GM12878 (cell line): ENCODE measurements around the gene ARL3. TPM values are rescaled to one million over a fixed set of nuclear protein-coding genes. Genes with fewer than 3 reads are reported as not detected.

ENCODE experiments used
- ATAC-seq: fragments of 200-7000 bp; cut with Tn5 transposase; 3 replicates; pipeline ENCODE4 v1.9.1; 2020; ENCODE audit warnings: mild to moderate bottlenecking, moderate library complexity
- BruUV-seq: library from RNA; stranded (reverse); fragments of 400-500 nt; replicated peaks from 2 replicates; lab custom pipeline; 2021; lab: Mats Ljungman, UMichigan
- CTCF ChIA-PET: fragments of 300-600 bp; sonication (Branson Sonifier 250); formaldehyde crosslinking; extraction: SDS; loops from one replicate; lab custom pipeline; 2021; ENCODE audit warnings: inconsistent platforms; lab: Yijun Ruan, JAX
- POLR2A ChIA-PET: fragments of 350-600 bp; formaldehyde crosslinking; extraction: SDS; loops from one replicate; lab custom pipeline; 2021; ENCODE audit warnings: inconsistent platforms; lab: Charles Lee
- RAD21 ChIA-PET: fragments of 300-600 bp; sonication (Branson Sonifier 250); formaldehyde crosslinking; loops from one replicate; lab custom pipeline; 2023; ENCODE audit warnings: antibody characterized with exemption; ENCODE audit not compliant: unreplicated experiment; lab: Charles Lee
- SMC1A ChIA-PET: fragments of 300-600 bp; sonication (Branson Sonifier 250); formaldehyde crosslinking; loops from one replicate; lab custom pipeline; 2023; ENCODE audit not compliant: unreplicated experiment, uncharacterized antibody; lab: Charles Lee
- DNase-seq: peaks from one replicate; pipeline ENCODE4 v3.0.0-alpha.2; 2011; ENCODE audit warnings: low read depth, low spot score
- FAIRE-seq: peaks from 3 replicates; lab custom pipeline; 2011; peaks lifted over from hg19 to GRCh38; lab: Jason Lieb, UNC
- H2AFZ ChIP-seq: 2 replicates; pipeline ENCODE4 v1.6.0; 2011; ENCODE audit warnings: low read depth, low read length, control low read depth; ENCODE audit not compliant: control insufficient read depth
- H3K27ac ChIP-seq: 2 replicates; pipeline ENCODE4 v1.5.1; 2011; ENCODE audit warnings: control low read depth; ENCODE audit not compliant: control insufficient read depth, insufficient read depth
- H3K27me3 ChIP-seq, 2 experiments: replicated peaks in 1 of 2; 2 replicates each; pipeline versions ENCODE4 v1.6.0 to v1.6.1; 2011; ENCODE audit warnings: low read length in 1 of 2; ENCODE audit not compliant: control insufficient read depth in 2 of 2, insufficient read depth in 2 of 2
- H3K36me3 ChIP-seq, 2 experiments: 2 replicates each; pipeline ENCODE4 v1.5.1; 2011; ENCODE audit warnings: low read length in 1 of 2; ENCODE audit not compliant: control insufficient read depth in 2 of 2, insufficient read depth in 2 of 2
- H3K4me1 ChIP-seq: 2 replicates; pipeline ENCODE4 v1.6.1; 2011; ENCODE audit warnings: mild to moderate bottlenecking, low read length, moderate library complexity, mixed read lengths; ENCODE audit not compliant: control insufficient read depth, insufficient read depth
- H3K4me2 ChIP-seq: 2 replicates; pipeline ENCODE4 v1.6.0; 2011; ENCODE audit warnings: control low read depth; ENCODE audit not compliant: control insufficient read depth, insufficient read depth
- H3K4me3 ChIP-seq: fragments of 200-600 bp; sonication (generic); 2 replicates; pipeline ENCODE4 v1.5.1; 2016
- H3K79me2 ChIP-seq: 2 replicates; pipeline ENCODE4 v1.6.0; 2011; ENCODE audit warnings: low read length; ENCODE audit not compliant: control insufficient read depth, insufficient read depth
- H3K9ac ChIP-seq: 2 replicates; pipeline ENCODE4 v1.8.0; 2011; ENCODE audit warnings: low read length, control low read depth, mixed read lengths; ENCODE audit not compliant: control insufficient read depth, insufficient read depth
- H3K9me3 ChIP-seq: replicated peaks from 3 replicates; pipeline ENCODE4 v1.5.1; 2011; ENCODE audit warnings: mild to moderate bottlenecking, low read length; ENCODE audit not compliant: control insufficient read depth, insufficient read depth
- H4K20me1 ChIP-seq: 2 replicates; pipeline ENCODE4 v1.6.0; 2011; ENCODE audit not compliant: control insufficient read depth, insufficient read depth
- ASH2L ChIP-seq: fragments of 300-600, 200-600 bp; sonication (generic); IDR thresholded peaks from 2 replicates; pipeline ENCODE4 v1.6.1; 2017; ENCODE audit warnings: low read depth, mild to moderate bottlenecking, borderline replicate concordance
- ATF7 ChIP-seq: fragments of 450-650 bp; IDR thresholded peaks from 2 replicates; pipeline ENCODE4 v1.6.1; 2016; ENCODE audit warnings: low read depth, mild to moderate bottlenecking
- KDM1A ChIP-seq: fragments of 200-600 bp; sonication (generic); IDR thresholded peaks from 2 replicates; pipeline ENCODE4 v1.6.1; 2016; ENCODE audit warnings: borderline replicate concordance
- KLF5 ChIP-seq: fragments of 450-650 bp; IDR thresholded peaks from 2 replicates; pipeline ENCODE4 v1.6.1; 2014; ENCODE audit warnings: mild to moderate bottlenecking; ENCODE audit not compliant: partially characterized antibody
- NBN ChIP-seq: fragments of 450-650 bp; IDR thresholded peaks from 2 replicates; pipeline ENCODE4 v1.6.1; 2016
- SIX5 ChIP-seq: IDR thresholded peaks from 2 replicates; pipeline ENCODE4 v1.6.1; 2011; ENCODE audit warnings: mild to moderate bottlenecking, low read depth, low read length, moderate library complexity; ENCODE audit not compliant: severe bottlenecking
- WGBS: methylation state at CpG from one replicate; pipeline ENCODE4 v1.1.6; 2016; ENCODE audit warnings: low lambda C conversion rate; ENCODE audit not compliant: insufficient replicate concordance, insufficient coverage; ENCODE audit errors: missing lambda C conversion rate; 5-methylcytosine and 5-hydroxymethylcytosine counted together
- in situ Hi-C: fragments of 300-500 bp; cut with MboI; formaldehyde crosslinking; loops from 9 replicates; pipeline ENCODE4 v1.14.3; 2018; ENCODE audit warnings: mixed read lengths
- intact Hi-C: fragments of 100-400 bp; cut with micrococcal nuclease; formaldehyde crosslinking; loops from one replicate; pipeline ENCODE4 v1.14.2; 2022; ENCODE audit not compliant: unreplicated experiment
- polyA plus RNA-seq, 11 experiments: library from polyadenylated mRNA; depleted of rRNA in 4 of 11; unstranded in 6 of 11; stranded (reverse) in 5 of 11; fragments of >200 nt; fragmentation: Nextera tagmentation in 4 of 11; fragmentation: Illumina TruSeq in 1 of 11; extraction: Ambion mirVana in 4 of 11; extraction: Trizol in 1 of 11; gene quantifications; 1 replicate in 1 of 11; 2 replicates in 10 of 11; pipeline versions ENCODE4 v1.2.1 to v1.2.3, GENCODE V29; 2011 to 2016; ENCODE audit warnings: inconsistent platforms in 2 of 11, missing spikeins in 2 of 11, low read depth in 1 of 11
- total RNA-seq, 4 experiments: library from RNA; depleted of rRNA in 3 of 4; stranded (reverse); fragments of >200 nt in 3 of 4; fragmentation: Illumina TruSeq in 1 of 4; extraction: Trizol in 1 of 4; gene quantifications; 2 replicates each; pipeline versions ENCODE4 v1.2.1 to v1.2.3, GENCODE V29; 2013 to 2021

The ARL3 gene
- total and polyA plus RNA-seq, 10 of the 15 experiments (the other 5 are each of a cell fraction or from before 2014, with no cell fraction given) = 4.9 to 26.1 (median 11.0) TPM

- FAIRE-seq (no peak), DNase-seq (no peak), ATAC-seq (no peak)
- TF ChIP-seq NBN (no peak), ATF7 (no peak), KLF5 (no peak), KDM1A (no peak), SIX5 (no peak), ASH2L (no peak)
- no TSS peak for BruUV-seq
- 81% methylated on average over 9 of the region's 9 CpGs for WGBS
- ChIA-PET POLR2A (interaction anchor here (1.2 to 3.2 kb wide), 2 partner anchors 8 to 20 kb away, joined by 4 to 8 read pairs; partner anchors contain the start of gene WBP1L), RAD21 (interaction anchor here (1.1 to 1.6 kb wide), 3 partner anchors 38 to 149 kb away, joined by 3 to 7 read pairs (median 3); partner anchors contain the start of genes ARL3 and SFXN2), SMC1A (interaction anchor here (0.5 to 2.4 kb wide), 14 partner anchors 8 to 177 kb away, joined by 3 to 9 read pairs (median 4); no protein-coding TSS in a partner anchor), CTCF (interaction anchor here (0.8 to 5.5 kb wide), 20 partner anchors 10 to 492 kb away, joined by 3 to 35 read pairs (median 4); partner anchors contain the start of gene WBP1L)
- Histone ChIP-seq H3K9ac (no peak overlapping the region), H3K36me3 (no peaks in the 10 kb centered on the region), H3K27me3 (no peaks in the 10 kb centered on the region), H3K27ac (no peak overlapping the region), H3K4me2 (no peak overlapping the region), H3K4me1 (peaks cover 8% of the 10 kb centered on the region), H2AFZ (no peak overlapping the region), H3K9me3 (no peaks in the 10 kb centered on the region), H4K20me1 (no peaks in the 10 kb centered on the region; the same call in 1 of the 2 replicates), H3K4me3 (no peak overlapping the region), H3K79me2 (peaks cover 17% of the 10 kb centered on the region)
- in situ Hi-C loops = no loop called here
- intact Hi-C loops = loop anchor here (5.0 kb wide), 1 partner anchor 45 kb away; no protein-coding TSS in a partner anchor
Observed at GRCh38 chr10:102752266-102752930, 38.2 kb upstream of the ARL3 start.
